Vagina (tissue), 2 donors: ENCODE data around the gene BRD3OS.

Source experiments
- POLR2A ChIP-seq, 2 donors: fragments of 450-650 bp; IDR thresholded peaks; one replicate each; pipeline ENCODE4 v1.6.1; 2017; ENCODE audit warnings: antibody characterized with exemption in 2 of 2, mild to moderate bottlenecking in 2 of 2, moderate library complexity in 2 of 2
- TF ChIP-seq, protein P1 (sequence below), 3 experiments: fragments of 450-650 bp in 2 of 3; fragments of 200-600 bp in 1 of 3; sonication (generic) in 1 of 3; IDR thresholded peaks; one replicate each; pipeline ENCODE4 v1.5.1; 2017 to 2019; ENCODE audit warnings: antibody characterized with exemption in 3 of 3, mild to moderate bottlenecking in 2 of 3, moderate library complexity in 2 of 3

DNA sequence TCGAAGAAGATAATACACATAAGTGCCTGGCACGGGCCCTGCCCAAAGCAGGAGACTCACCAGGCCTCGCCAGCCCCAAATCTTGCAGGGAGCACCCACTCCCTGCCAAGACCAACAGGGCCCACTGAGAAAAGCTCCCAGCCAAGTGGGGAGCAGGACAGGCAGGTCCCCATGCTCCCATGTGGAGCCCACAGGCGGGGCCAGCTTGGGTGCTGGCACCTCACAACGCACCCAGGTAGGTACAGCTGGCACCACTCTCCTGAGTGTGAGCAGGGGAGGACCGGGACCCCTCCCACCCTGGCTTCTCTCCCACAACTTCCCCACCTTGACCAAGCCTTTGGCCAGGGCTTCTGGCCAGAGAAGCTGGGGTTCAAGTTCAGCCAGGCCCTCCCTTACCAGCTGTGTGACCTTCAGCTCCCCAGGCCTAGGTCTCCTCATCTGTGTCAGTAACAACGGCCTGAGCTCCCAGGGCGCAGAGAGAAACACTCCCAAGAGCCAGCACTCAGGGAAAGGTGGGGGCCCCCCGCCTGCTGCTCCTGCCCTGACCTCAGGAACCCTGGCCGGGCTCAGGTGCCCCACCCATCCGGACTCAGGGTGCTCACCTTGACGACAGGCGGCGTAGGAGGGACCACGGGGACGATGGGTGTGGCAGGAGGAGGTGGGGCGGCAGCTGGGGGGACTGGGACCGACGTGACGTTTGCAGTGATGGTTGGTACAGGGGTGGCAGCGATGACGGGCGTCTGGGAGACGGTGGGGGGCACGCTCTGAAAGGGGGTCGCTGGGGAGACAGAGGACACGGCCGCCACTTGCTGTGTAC, 24.7 kb downstream of the BRD3OS start:
- TF ChIP-seq POLR2A (IDR thresholded peaks at IDR 0.05), result no peak
- TF ChIP-seq, protein P1, sequence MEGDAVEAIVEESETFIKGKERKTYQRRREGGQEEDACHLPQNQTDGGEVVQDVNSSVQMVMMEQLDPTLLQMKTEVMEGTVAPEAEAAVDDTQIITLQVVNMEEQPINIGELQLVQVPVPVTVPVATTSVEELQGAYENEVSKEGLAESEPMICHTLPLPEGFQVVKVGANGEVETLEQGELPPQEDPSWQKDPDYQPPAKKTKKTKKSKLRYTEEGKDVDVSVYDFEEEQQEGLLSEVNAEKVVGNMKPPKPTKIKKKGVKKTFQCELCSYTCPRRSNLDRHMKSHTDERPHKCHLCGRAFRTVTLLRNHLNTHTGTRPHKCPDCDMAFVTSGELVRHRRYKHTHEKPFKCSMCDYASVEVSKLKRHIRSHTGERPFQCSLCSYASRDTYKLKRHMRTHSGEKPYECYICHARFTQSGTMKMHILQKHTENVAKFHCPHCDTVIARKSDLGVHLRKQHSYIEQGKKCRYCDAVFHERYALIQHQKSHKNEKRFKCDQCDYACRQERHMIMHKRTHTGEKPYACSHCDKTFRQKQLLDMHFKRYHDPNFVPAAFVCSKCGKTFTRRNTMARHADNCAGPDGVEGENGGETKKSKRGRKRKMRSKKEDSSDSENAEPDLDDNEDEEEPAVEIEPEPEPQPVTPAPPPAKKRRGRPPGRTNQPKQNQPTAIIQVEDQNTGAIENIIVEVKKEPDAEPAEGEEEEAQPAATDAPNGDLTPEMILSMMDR (IDR thresholded peaks at IDR 0.05), result no peak
